ENCODE results near the gene ADK.

ADK gene

GRCh38 chr10:74415146-74415839 lies 264.3 kb downstream of the ADK start:
- no peak overlapping the region for H3K4me3 ChIP-seq (ENCODE audit: low read length)
- no peaks in the 10 kb centered on the region for H3K36me3 ChIP-seq (ENCODE audit: control insufficient read depth, insufficient read depth, low read length)
- H3K27ac ChIP-seq (ENCODE audit: low read length) = no peak overlapping the region
- no peak for DNase-seq (ENCODE audit: low read depth, low spot score)
- no peaks in the 10 kb centered on the region for H3K9me3 ChIP-seq (ENCODE audit: control insufficient read depth, insufficient read depth, low read length)
- no peaks in the 10 kb centered on the region for H3K27me3 ChIP-seq (ENCODE audit: control insufficient read depth, insufficient read depth, low read length)
- H3K4me1 ChIP-seq (ENCODE audit: control insufficient read depth, insufficient read depth, low read length) = no peaks in the 10 kb centered on the region

- H3K27ac ChIP-seq (ENCODE audit: low read length) = no peak overlapping the region
- no peak for DNase-seq (ENCODE audit: low read depth, low spot score)
- H3K4me1 ChIP-seq (ENCODE audit: control insufficient read depth, insufficient read depth, low read length) = no peaks in the 10 kb centered on the region
- H3K36me3 ChIP-seq (ENCODE audit: control insufficient read depth, insufficient read depth, low read length) = no peaks in the 10 kb centered on the region
- no peak overlapping the region for H3K4me3 ChIP-seq (ENCODE audit: low read length)
- no CpG with 5 or more reads among the region's 1 CpG for WGBS (ENCODE audit: insufficient coverage, insufficient read length)
- H3K27me3 ChIP-seq (ENCODE audit: control insufficient read depth, insufficient read depth, low read length) = no peaks in the 10 kb centered on the region
- no peaks in the 10 kb centered on the region for H3K9me3 ChIP-seq (ENCODE audit: control insufficient read depth, insufficient read depth, low read length)
Observed at GRCh38 chr10:74417397-74417796, 266.4 kb downstream of the ADK start.

- no CpG with 5 or more reads among the region's 4 CpGs for WGBS (ENCODE audit: insufficient coverage, insufficient read length)
- no peak overlapping the region for H3K4me3 ChIP-seq (ENCODE audit: low read length)
- no peaks in the 10 kb centered on the region for H3K9me3 ChIP-seq (ENCODE audit: control insufficient read depth, insufficient read depth, low read length)
- no peaks in the 10 kb centered on the region for H3K4me1 ChIP-seq (ENCODE audit: control insufficient read depth, insufficient read depth, low read length)
- H3K36me3 ChIP-seq (ENCODE audit: control insufficient read depth, insufficient read depth, low read length) = no peaks in the 10 kb centered on the region
- no peak overlapping the region for H3K27ac ChIP-seq (ENCODE audit: low read length)
- DNase-seq (ENCODE audit: low read depth, low spot score) = no peak
- no peaks in the 10 kb centered on the region for H3K27me3 ChIP-seq (ENCODE audit: control insufficient read depth, insufficient read depth, low read length)
Observed at GRCh38 chr10:74418285-74418872, 267.4 kb downstream of the ADK start.

GRCh38 chr10:74419491-74419951 lies 268.5 kb downstream of the ADK start:
- no peaks in the 10 kb centered on the region for H3K9me3 ChIP-seq (ENCODE audit: control insufficient read depth, insufficient read depth, low read length)
- peaks cover 5% of the 10 kb centered on the region for H3K36me3 ChIP-seq (ENCODE audit: control insufficient read depth, insufficient read depth, low read length)
- no peak overlapping the region for H3K4me3 ChIP-seq (ENCODE audit: low read length)
- no peak overlapping the region for H3K27ac ChIP-seq (ENCODE audit: low read length)
- no CpG with 5 or more reads among the region's 1 CpG for WGBS (ENCODE audit: insufficient coverage, insufficient read length)
- no peak for DNase-seq (ENCODE audit: low read depth, low spot score)
- no peaks in the 10 kb centered on the region for H3K27me3 ChIP-seq (ENCODE audit: control insufficient read depth, insufficient read depth, low read length)
- no peaks in the 10 kb centered on the region for H3K4me1 ChIP-seq (ENCODE audit: control insufficient read depth, insufficient read depth, low read length)

GRCh38 chr10:74419958-74420375 lies 268.9 kb downstream of the ADK start:
- Histone ChIP-seq H3K27ac (ENCODE audit: low read length) (no peak overlapping the region), H3K4me3 (ENCODE audit: low read length) (no peak overlapping the region)
- no CpG with 5 or more reads among the region's 2 CpGs for WGBS (ENCODE audit: insufficient coverage, insufficient read length)

GRCh38 chr10:74424565-74424964 lies 273.5 kb downstream of the ADK start:
- H3K36me3 ChIP-seq (ENCODE audit: control insufficient read depth, insufficient read depth, low read length) = peaks cover 5% of the 10 kb centered on the region
- no peaks in the 10 kb centered on the region for H3K27me3 ChIP-seq (ENCODE audit: control insufficient read depth, insufficient read depth, low read length)
- WGBS (ENCODE audit: insufficient coverage, insufficient read length) = no CpG with 5 or more reads among the region's 1 CpG
- no peak overlapping the region for H3K4me3 ChIP-seq (ENCODE audit: low read length)
- no peak for DNase-seq (ENCODE audit: low read depth, low spot score)
- no peaks in the 10 kb centered on the region for H3K9me3 ChIP-seq (ENCODE audit: control insufficient read depth, insufficient read depth, low read length)
- no peak overlapping the region for H3K27ac ChIP-seq (ENCODE audit: low read length)
- no peaks in the 10 kb centered on the region for H3K4me1 ChIP-seq (ENCODE audit: control insufficient read depth, insufficient read depth, low read length)

More at GRCh38 chr10:74419958-74420375, 268.9 kb downstream of the ADK start:
- Histone ChIP-seq H3K4me1 (ENCODE audit: control insufficient read depth, insufficient read depth, low read length) (no peaks in the 10 kb centered on the region), H3K36me3 (ENCODE audit: control insufficient read depth, insufficient read depth, low read length) (peaks cover 5% of the 10 kb centered on the region), H3K27me3 (ENCODE audit: control insufficient read depth, insufficient read depth, low read length) (no peaks in the 10 kb centered on the region), H3K9me3 (ENCODE audit: control insufficient read depth, insufficient read depth, low read length) (no peaks in the 10 kb centered on the region)
- DNase-seq (ENCODE audit: low read depth, low spot score) = no peak

- no peak for DNase-seq (ENCODE audit: low read depth, low spot score)
- WGBS (ENCODE audit: insufficient coverage, insufficient read length) = no CpG with 5 or more reads among the region's 2 CpGs
- Histone ChIP-seq H3K4me1 (ENCODE audit: control insufficient read depth, insufficient read depth, low read length) (no peaks in the 10 kb centered on the region), H3K27ac (ENCODE audit: low read length) (no peak overlapping the region), H3K9me3 (ENCODE audit: control insufficient read depth, insufficient read depth, low read length) (no peaks in the 10 kb centered on the region), H3K36me3 (ENCODE audit: control insufficient read depth, insufficient read depth, low read length) (peaks cover 5% of the 10 kb centered on the region), H3K27me3 (ENCODE audit: control insufficient read depth, insufficient read depth, low read length) (no peaks in the 10 kb centered on the region), H3K4me3 (ENCODE audit: low read length) (no peak overlapping the region)
Observed at GRCh38 chr10:74425456-74426001, 274.5 kb downstream of the ADK start.

- Histone ChIP-seq H3K36me3 (ENCODE audit: control insufficient read depth, insufficient read depth, low read length) (no peaks in the 10 kb centered on the region), H3K27me3 (ENCODE audit: control insufficient read depth, insufficient read depth, low read length) (no peaks in the 10 kb centered on the region), H3K4me3 (ENCODE audit: low read length) (no peak overlapping the region), H3K4me1 (ENCODE audit: control insufficient read depth, insufficient read depth, low read length) (no peaks in the 10 kb centered on the region), H3K9me3 (ENCODE audit: control insufficient read depth, insufficient read depth, low read length) (no peaks in the 10 kb centered on the region), H3K27ac (ENCODE audit: low read length) (no peak overlapping the region)
- DNase-seq (ENCODE audit: low read depth, low spot score) = no peak
- WGBS (ENCODE audit: insufficient coverage, insufficient read length) = no CpG with 5 or more reads among the region's 4 CpGs
Observed at GRCh38 chr10:74431816-74432215, 280.8 kb downstream of the ADK start.

- no CpG with 5 or more reads among the region's 1 CpG for WGBS (ENCODE audit: insufficient coverage, insufficient read length)
- no peak for DNase-seq (ENCODE audit: low read depth, low spot score)
- Histone ChIP-seq H3K4me3 (ENCODE audit: low read length) (no peak overlapping the region), H3K36me3 (ENCODE audit: control insufficient read depth, insufficient read depth, low read length) (no peaks in the 10 kb centered on the region), H3K9me3 (ENCODE audit: control insufficient read depth, insufficient read depth, low read length) (no peaks in the 10 kb centered on the region), H3K27me3 (ENCODE audit: control insufficient read depth, insufficient read depth, low read length) (no peaks in the 10 kb centered on the region), H3K27ac (ENCODE audit: low read length) (no peak overlapping the region), H3K4me1 (ENCODE audit: control insufficient read depth, insufficient read depth, low read length) (no peaks in the 10 kb centered on the region)
Observed at GRCh38 chr10:74432841-74433594, 282.0 kb downstream of the ADK start.

GRCh38 chr10:74433595-74433956 lies 282.6 kb downstream of the ADK start:
- whole genome bisulfite sequencing (ENCODE audit: insufficient coverage, insufficient read length) = no CpG with 5 or more reads among the region's 1 CpG
- Histone ChIP-seq H3K4me1 (ENCODE audit: control insufficient read depth, insufficient read depth, low read length) (no peaks in the 10 kb centered on the region), H3K27me3 (ENCODE audit: control insufficient read depth, insufficient read depth, low read length) (no peaks in the 10 kb centered on the region), H3K36me3 (ENCODE audit: control insufficient read depth, insufficient read depth, low read length) (no peaks in the 10 kb centered on the region), H3K9me3 (ENCODE audit: control insufficient read depth, insufficient read depth, low read length) (no peaks in the 10 kb centered on the region), H3K4me3 (ENCODE audit: low read length) (no peak overlapping the region), H3K27ac (ENCODE audit: low read length) (no peak overlapping the region)
- no peak for DNase-seq (ENCODE audit: low read depth, low spot score)

Measured in iPS DF 6.9 (cell line).